HCT116 (cell line): ENCODE results near the gene CLCN1. TPM values are rescaled to one million over a fixed set of nuclear protein-coding genes. Genes with fewer than 3 reads are reported as not detected.
A peak's percentile ranks its signal among the peaks of the same experiment; 100 is the strongest.

Experiments
- ATAC-seq: fragments of 200-7000 bp; cut with Tn5 transposase; 2 replicates; pipeline ENCODE4 v1.9.1; 2020; ENCODE audit warnings: mild to moderate bottlenecking, moderate library complexity
- BruUV-seq: library from RNA; stranded (reverse); fragments of 400-500 nt; replicated peaks from 2 replicates; lab custom pipeline; 2021; lab: Mats Ljungman, UMichigan
- CTCF ChIA-PET: fragments of 300-600 bp; sonication (Branson Sonifier 250); formaldehyde crosslinking; loops from one replicate; lab custom pipeline; 2021; ENCODE audit warnings: antibody characterized with exemption; lab: Charles Lee
- POLR2A ChIA-PET: fragments of 300-600, 350-600 bp; sonication (Branson Sonifier 250); formaldehyde crosslinking; loops from one replicate; lab custom pipeline; 2021; ENCODE audit warnings: antibody characterized with exemption; lab: Charles Lee
- RAD21 ChIA-PET, 2 experiments: fragments of 300-600 bp; sonication (Branson Sonifier 250); formaldehyde crosslinking; loops; one replicate each; lab custom pipeline; 2023; ENCODE audit warnings: low total read pairs in 2 of 2; ENCODE audit not compliant: uncharacterized antibody in 2 of 2, unreplicated experiment in 2 of 2, low non-redundant PET in 1 of 2; lab: Charles Lee
- DNase-seq: peaks from one replicate; pipeline ENCODE4 v3.0.0-alpha.2; 2010; ENCODE audit warnings: low read depth, low spot score
- H2AFZ ChIP-seq: fragments of 200-600 bp; shearing (Covaris generic), sonication (generic); 2 replicates; pipeline ENCODE4 v1.6.1; 2017; ENCODE audit warnings: low read depth, mixed run types, mixed read lengths, antibody characterized with exemption, low read length; ENCODE audit not compliant: poor library complexity, severe bottlenecking
- H3K27ac ChIP-seq: 2 replicates; pipeline ENCODE4 v1.5.1; 2012; ENCODE audit warnings: low read depth, low read length
- H3K27me3 ChIP-seq: fragments of 200-600 bp; sonication (generic); 2 replicates; pipeline ENCODE4 v1.6.1; 2016; ENCODE audit warnings: mixed run types, low read length, mixed read lengths; ENCODE audit not compliant: insufficient read depth
- H3K36me3 ChIP-seq, 2 experiments: fragments of 200-500 bp in 1 of 2; fragments of 200-600 bp in 1 of 2; sonication (Bioruptor generic) in 1 of 2; sonication (generic) in 1 of 2; 2 replicates each; pipeline versions ENCODE4 v1.5.1 to v1.6.1; 2014 to 2016; ENCODE audit warnings: low read length in 2 of 2, inconsistent platforms in 1 of 2, mixed read lengths in 1 of 2, mixed run types in 1 of 2; ENCODE audit not compliant: insufficient read depth in 2 of 2, control insufficient read depth in 1 of 2
- H3K4me1 ChIP-seq, 2 experiments: fragments of 200-600 bp in 1 of 2; sonication (generic) in 1 of 2; 2 replicates each; pipeline versions ENCODE4 v1.5.1 to v1.6.1; 2012 to 2017; ENCODE audit warnings: low read length in 2 of 2, inconsistent platforms in 1 of 2, mild to moderate bottlenecking in 1 of 2, mixed read lengths in 1 of 2, mixed run types in 1 of 2, moderate library complexity in 1 of 2; ENCODE audit not compliant: insufficient read depth in 2 of 2, control insufficient read depth in 1 of 2
- H3K4me2 ChIP-seq: fragments of 200-600 bp; sonication (generic); 2 replicates; pipeline ENCODE4 v1.6.1; 2017; ENCODE audit warnings: mixed run types, low read length, mixed read lengths
- H3K4me3 ChIP-seq, 2 experiments: fragments of 200-600 bp in 1 of 2; sonication (generic) in 1 of 2; replicated peaks in 1 of 2; 2 replicates each; pipeline ENCODE4 v1.5.1; 2011 to 2016; ENCODE audit warnings: low read length in 2 of 2, control low read depth in 1 of 2, low read depth in 1 of 2, mild to moderate bottlenecking in 1 of 2, mixed read lengths in 1 of 2, mixed run types in 1 of 2
- H3K79me2 ChIP-seq: fragments of 200-600 bp; sonication (generic); 2 replicates; pipeline ENCODE4 v1.6.1; 2017; ENCODE audit warnings: mild to moderate bottlenecking, mixed run types, low read length, moderate library complexity, mixed read lengths; ENCODE audit not compliant: insufficient read depth
- H3K9ac ChIP-seq: fragments of 200-600 bp; sonication (generic); 2 replicates; pipeline ENCODE4 v1.6.1; 2016; ENCODE audit warnings: low read length, mixed read lengths
- H3K9me2 ChIP-seq: fragments of 200-600 bp; sonication (generic), shearing (Covaris generic); 2 replicates; pipeline ENCODE4 v1.6.1; 2017; ENCODE audit warnings: mixed run types, mild to moderate bottlenecking, moderate library complexity; ENCODE audit not compliant: insufficient read depth
- H3K9me3 ChIP-seq, 2 experiments: fragments of 200-500 bp in 1 of 2; fragments of 200-600 bp in 1 of 2; sonication (Bioruptor generic) in 1 of 2; sonication (generic) in 1 of 2; 2 replicates each; pipeline ENCODE4 v1.6.1; 2014 to 2017; ENCODE audit warnings: low read length in 2 of 2, mixed read lengths in 2 of 2, inconsistent platforms in 1 of 2, low read depth in 1 of 2, mild to moderate bottlenecking in 1 of 2, mixed run types in 1 of 2, moderate library complexity in 1 of 2; ENCODE audit not compliant: control insufficient read depth in 1 of 2, insufficient read depth in 1 of 2
- H4K20me1 ChIP-seq: fragments of 200-600 bp; sonication (generic), shearing (Covaris generic); 2 replicates; pipeline ENCODE4 v1.6.1; 2017; ENCODE audit warnings: mixed run types, mild to moderate bottlenecking, moderate library complexity; ENCODE audit not compliant: insufficient read depth
- CEBPB ChIP-seq: IDR thresholded peaks from 2 replicates; pipeline ENCODE4 v1.6.1; 2012; ENCODE audit warnings: low read depth
- CTCF ChIP-seq, 3 experiments: fragments of 200-600 bp in 1 of 3; sonication (generic) in 1 of 3; IDR thresholded peaks in 2 of 3; conservative IDR thresholded peaks in 1 of 3; 2 replicates each; pipeline ENCODE4 v1.5.1; 2012 to 2017; ENCODE audit warnings: low read depth in 2 of 3, low read length in 2 of 3, antibody characterized with exemption in 1 of 3, borderline replicate concordance in 1 of 3, control low read depth in 1 of 3, mild to moderate bottlenecking in 1 of 3, mixed read lengths in 1 of 3, mixed run types in 1 of 3, moderate library complexity in 1 of 3; ENCODE audit not compliant: insufficient read depth in 1 of 3
- ELF1 ChIP-seq: IDR thresholded peaks from 2 replicates; pipeline ENCODE4 v1.6.1; 2012; ENCODE audit warnings: low read depth, borderline replicate concordance
- EZH2 ChIP-seq: fragments of 200-600 bp; sonication (generic); IDR thresholded peaks from 2 replicates; pipeline ENCODE4 v1.6.1; 2017; ENCODE audit warnings: antibody characterized with exemption, mixed run types
- MAX ChIP-seq: IDR thresholded peaks from 2 replicates; pipeline ENCODE4 v1.6.1; 2012
- SRF ChIP-seq: IDR thresholded peaks from 2 replicates; pipeline ENCODE4 v1.6.1; 2012; ENCODE audit warnings: low read depth
- intact Hi-C: fragments of 100-400 bp; cut with micrococcal nuclease; formaldehyde crosslinking; loops from 2 replicates; pipeline ENCODE4 v1.10.0; 2022
- total RNA-seq: library from RNA; stranded (reverse); gene quantifications from one replicate; pipeline ENCODE4 v1.2.1, GENCODE V29; 2021; ENCODE audit not compliant: unreplicated experiment
- TF ChIP-seq, protein P1 (sequence below): IDR thresholded peaks from 2 replicates; pipeline ENCODE4 v1.6.1; 2012; ENCODE audit warnings: low read depth

The CLCN1 gene
- total RNA-seq, 1 experiment from 2014 or later, result 0.47 TPM

DNA sequence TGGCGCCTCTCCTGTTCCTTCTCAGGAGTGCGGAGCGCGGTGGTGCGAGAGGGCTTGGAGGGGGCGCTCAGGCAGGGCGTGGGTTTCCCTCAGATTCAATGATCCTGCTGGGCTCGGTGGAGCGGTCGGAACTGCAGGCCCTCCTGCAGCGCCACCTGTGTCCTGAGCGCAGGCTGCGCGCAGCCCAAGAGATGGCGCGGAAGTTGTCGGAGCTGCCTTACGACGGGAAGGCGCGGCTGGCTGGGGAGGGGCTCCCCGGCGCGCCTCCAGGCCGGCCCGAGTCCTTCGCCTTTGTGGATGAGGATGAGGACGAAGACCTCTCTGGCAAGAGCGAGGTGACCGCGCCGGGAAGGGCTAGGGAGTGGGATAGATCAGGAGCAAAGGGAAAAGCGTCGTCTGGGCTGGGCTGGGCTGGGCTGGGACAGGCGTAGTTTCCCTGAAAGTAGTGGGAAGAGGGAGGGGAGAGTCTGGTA lies 29.6 kb downstream of the CLCN1 start (continued):
- TF ChIP-seq, protein P1, sequence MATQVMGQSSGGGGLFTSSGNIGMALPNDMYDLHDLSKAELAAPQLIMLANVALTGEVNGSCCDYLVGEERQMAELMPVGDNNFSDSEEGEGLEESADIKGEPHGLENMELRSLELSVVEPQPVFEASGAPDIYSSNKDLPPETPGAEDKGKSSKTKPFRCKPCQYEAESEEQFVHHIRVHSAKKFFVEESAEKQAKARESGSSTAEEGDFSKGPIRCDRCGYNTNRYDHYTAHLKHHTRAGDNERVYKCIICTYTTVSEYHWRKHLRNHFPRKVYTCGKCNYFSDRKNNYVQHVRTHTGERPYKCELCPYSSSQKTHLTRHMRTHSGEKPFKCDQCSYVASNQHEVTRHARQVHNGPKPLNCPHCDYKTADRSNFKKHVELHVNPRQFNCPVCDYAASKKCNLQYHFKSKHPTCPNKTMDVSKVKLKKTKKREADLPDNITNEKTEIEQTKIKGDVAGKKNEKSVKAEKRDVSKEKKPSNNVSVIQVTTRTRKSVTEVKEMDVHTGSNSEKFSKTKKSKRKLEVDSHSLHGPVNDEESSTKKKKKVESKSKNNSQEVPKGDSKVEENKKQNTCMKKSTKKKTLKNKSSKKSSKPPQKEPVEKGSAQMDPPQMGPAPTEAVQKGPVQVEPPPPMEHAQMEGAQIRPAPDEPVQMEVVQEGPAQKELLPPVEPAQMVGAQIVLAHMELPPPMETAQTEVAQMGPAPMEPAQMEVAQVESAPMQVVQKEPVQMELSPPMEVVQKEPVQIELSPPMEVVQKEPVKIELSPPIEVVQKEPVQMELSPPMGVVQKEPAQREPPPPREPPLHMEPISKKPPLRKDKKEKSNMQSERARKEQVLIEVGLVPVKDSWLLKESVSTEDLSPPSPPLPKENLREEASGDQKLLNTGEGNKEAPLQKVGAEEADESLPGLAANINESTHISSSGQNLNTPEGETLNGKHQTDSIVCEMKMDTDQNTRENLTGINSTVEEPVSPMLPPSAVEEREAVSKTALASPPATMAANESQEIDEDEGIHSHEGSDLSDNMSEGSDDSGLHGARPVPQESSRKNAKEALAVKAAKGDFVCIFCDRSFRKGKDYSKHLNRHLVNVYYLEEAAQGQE, result no peak
- TF ChIP-seq, all 23 proteins: peak for 6

GRCh38 chr7:143346018-143346417 lies 30.1 kb downstream of the CLCN1 start:
- H3K79me2 ChIP-seq, result no peaks in the 10 kb centered on the region
- H2AFZ ChIP-seq, result peak overlapping the region; percentile 89
- CTCF ChIA-PET, result interaction anchor here (0.6 to 2.7 kb wide), 6 partner anchors 9 to 105 kb away, joined by 3 to 14 read pairs (median 5); no protein-coding TSS in a partner anchor
- peaks cover 4 to 14% of the 10 kb centered on the region in 2 experiments; a peak in 3 of 4 replicates for H3K4me1 ChIP-seq
- TF ChIP-seq CEBPB (no peak), ELF1 (no peak), EZH2 (no peak), CTCF (IDR thresholded peaks at IDR 0.05 in 2 of 3, conservative IDR thresholded peaks at IDR 0.05 in 1 of 3; ENCODE audit: borderline replicate concordance in 1 of 3, insufficient read depth in 1 of 3, low read depth in 2 of 3, low read length in 2 of 3) (no peak), SRF (no peak), MAX (no peak)
- TF ChIP-seq, protein P1, result no peak
- intact Hi-C loops, result no loop called here
- BruUV-seq, result TSS peak; percentile 30
- DNase-seq, result no peak
- no peaks in the 10 kb centered on the region for H3K27me3 ChIP-seq
- no peaks in the 10 kb centered on the region for H4K20me1 ChIP-seq
- POLR2A ChIA-PET, result no interaction called here
- H3K36me3 ChIP-seq, result no peaks in the 10 kb centered on the region
- RAD21 ChIA-PET, result no interaction called here
- H3K9me3 ChIP-seq, result no peaks in the 10 kb centered on the region
- peak overlapping the region; percentile 40; the same call in 1 of the 2 replicates for H3K9ac ChIP-seq
- peak overlapping the region in 1 of 2 experiments; percentile 51; a peak in 1 of 4 replicates for H3K4me3 ChIP-seq
- H3K4me2 ChIP-seq, result peak overlapping the region; percentile 80
- ATAC-seq, result no peak; the same call in 1 of the 2 replicates
- H3K27ac ChIP-seq, result no peak overlapping the region
- H3K9me2 ChIP-seq, result no peaks in the 10 kb centered on the region
